ENCODE results near the gene ARHGEF25.

GRCh38 chr12:57632958-57633840, 22.0 kb downstream of the ARHGEF25 start, which contains the start of gene B4GALNT1:
- peak; percentile 83 for TF ChIP-seq CTCF (conservative IDR thresholded peaks at IDR 0.05)
- TF ChIP-seq EZH2 (IDR thresholded peaks at IDR 0.05; ENCODE audit: low read depth): no peak

Data from PC-9 (cell line).